ENCODE results near the gene GYPA.
"Not testable (repeated sequence)": the region's sequence is repeated elsewhere in the genome, so short reads cannot be mapped to it uniquely, and the experiment has no call there.

- not testable (repeated sequence) for TF ChIP-seq EZH2 (IDR thresholded peaks at IDR 0.05; ENCODE audit: low read depth, unreplicated experiment); POLR2AphosphoS5 (IDR thresholded peaks at IDR 0.05; ENCODE audit: low read depth); CTCF (conservative IDR thresholded peaks at IDR 0.05; ENCODE audit: low read depth in 2 of 2); CREB1 (CRISPR knock-in tag; IDR thresholded peaks at IDR 0.05; ENCODE audit: low read depth); EZH2phosphoT487 (IDR thresholded peaks at IDR 0.05; ENCODE audit: unreplicated experiment); REST (IDR thresholded peaks at IDR 0.05; ENCODE audit: unreplicated experiment); JUNB (IDR thresholded peaks at IDR 0.05; ENCODE audit: unreplicated experiment); ZNF462 (CRISPR knock-in tag; IDR thresholded peaks at IDR 0.05); ZNF114 (CRISPR knock-in tag; IDR thresholded peaks at IDR 0.05); ETS1 (IDR thresholded peaks at IDR 0.05); ZNF331 (CRISPR knock-in tag; IDR thresholded peaks at IDR 0.05; ENCODE audit: low read depth)
Measured at GRCh38 chr4:144061556-144061955, 79.0 kb downstream of the GYPA start.

Data from GM23338 (cell line).